Natural killer cell (primary cell): Measurements from ENCODE around the gene AR. TPM values are rescaled to one million over a fixed set of nuclear protein-coding genes. Genes with fewer than 3 reads are reported as not detected.

ENCODE experiments used
- ATAC-seq, 3 donors: fragments of 150-1000 bp in 2 of 3; fragments of 200-7000 bp in 1 of 3; cut with Tn5 transposase; 1 replicate in 1 of 3; 2 replicates in 2 of 3; pipeline ENCODE4 v1.10.0; 2021; ENCODE audit warnings: mild to moderate bottlenecking in 2 of 3, moderate library complexity in 2 of 3
- DNase-seq, 2 donors: peaks; one replicate each; pipeline versions ENCODE4 v3.0.0 to v3.0.0-alpha.2; 2013 to 2021; ENCODE audit warnings: mixed read lengths in 1 of 2
- H3K27ac ChIP-seq: one replicate; pipeline ENCODE4 v1.5.1; 2013; ENCODE audit warnings: mild to moderate bottlenecking, low read length
- H3K27me3 ChIP-seq: one replicate; pipeline ENCODE4 v1.6.1; 2013; ENCODE audit warnings: low read length; ENCODE audit not compliant: control insufficient read depth, insufficient read depth
- H3K36me3 ChIP-seq: one replicate; pipeline ENCODE4 v1.6.1; 2013; ENCODE audit warnings: low read length; ENCODE audit not compliant: control insufficient read depth, insufficient read depth
- H3K4me1 ChIP-seq: one replicate; pipeline ENCODE4 v1.6.1; 2013; ENCODE audit warnings: low read length; ENCODE audit not compliant: control insufficient read depth, insufficient read depth
- H3K4me3 ChIP-seq: one replicate; pipeline ENCODE4 v1.5.1; 2013; ENCODE audit warnings: low read length
- H3K9me3 ChIP-seq: one replicate; pipeline ENCODE4 v1.6.1; 2013; ENCODE audit warnings: low read length; ENCODE audit not compliant: control insufficient read depth, insufficient read depth
- H3K27ac Mint-ChIP-seq, 2 donors: one replicate each; pipeline ENCODE4 v1.8.0; 2022; ENCODE audit warnings: mild to moderate bottlenecking in 2 of 2, mixed read lengths in 2 of 2, moderate library complexity in 1 of 2
- H3K27me3 Mint-ChIP-seq, 2 donors: one replicate each; pipeline ENCODE4 v1.8.0; 2022; ENCODE audit warnings: low read depth in 2 of 2, mixed read lengths in 2 of 2
- H3K36me3 Mint-ChIP-seq: one replicate; pipeline ENCODE4 v1.8.0; 2022; ENCODE audit warnings: mixed read lengths
- H3K4me1 Mint-ChIP-seq, 2 donors: one replicate each; pipeline ENCODE4 v1.8.0; 2022; ENCODE audit warnings: mixed read lengths in 2 of 2
- H3K4me3 Mint-ChIP-seq: one replicate; pipeline ENCODE4 v1.8.0; 2022; ENCODE audit warnings: mild to moderate bottlenecking, moderate library complexity, mixed read lengths
- H3K9me3 Mint-ChIP-seq, 2 donors: one replicate each; pipeline ENCODE4 v1.8.0; 2022; ENCODE audit warnings: mixed read lengths in 2 of 2
- CTCF ChIP-seq: fragments of 200-600 bp; IDR thresholded peaks from one replicate; pipeline ENCODE4 v1.8.0; 2022; ENCODE audit warnings: antibody characterized with exemption
- WGBS: methylation state at CpG from one replicate; pipeline ENCODE4 v1.1.7; 2013; ENCODE audit warnings: missing lambda C conversion rate; ENCODE audit not compliant: insufficient coverage; 5-methylcytosine and 5-hydroxymethylcytosine counted together
- intact Hi-C: fragments of 100-400 bp; cut with micrococcal nuclease; formaldehyde crosslinking; loops from one replicate; pipeline ENCODE4 v1.14.2; 2022
- total RNA-seq, 4 donors: library from RNA; stranded (reverse); fragments of 120-200 nt in 1 of 4; gene quantifications; one replicate each; pipeline versions ENCODE4 v1.2.3 to v1.2.4, GENCODE V29; 2013 to 2022

The AR gene
- total RNA-seq, 3 donors from 2014 or later (not counting 1 experiment from before 2014, with no cell fraction given) = 0.02 TPM; not detected in 2

GRCh38 chrX:67599532-67599931, 55.7 kb downstream of the AR start:
- H3K4me3 Mint-ChIP-seq = no peak overlapping the region
- DNase-seq (no peak), ATAC-seq (no peak)
- no peak overlapping the region for H3K27ac Mint-ChIP-seq
- H3K27me3 Mint-ChIP-seq = no peaks in the 10 kb centered on the region
- Histone ChIP-seq H3K9me3 (no peaks in the 10 kb centered on the region), H3K27ac (no peak overlapping the region), H3K4me1 (no peaks in the 10 kb centered on the region), H3K27me3 (no peaks in the 10 kb centered on the region), H3K4me3 (no peak overlapping the region), H3K36me3 (no peaks in the 10 kb centered on the region)
- no peak for TF ChIP-seq CTCF
- H3K9me3 Mint-ChIP-seq = no peaks in the 10 kb centered on the region
- intact Hi-C loops = no loop called here
- no peaks in the 10 kb centered on the region for H3K4me1 Mint-ChIP-seq
- no peaks in the 10 kb centered on the region for H3K36me3 Mint-ChIP-seq
- WGBS = no CpG with 5 or more reads among the region's 3 CpGs

DNA sequence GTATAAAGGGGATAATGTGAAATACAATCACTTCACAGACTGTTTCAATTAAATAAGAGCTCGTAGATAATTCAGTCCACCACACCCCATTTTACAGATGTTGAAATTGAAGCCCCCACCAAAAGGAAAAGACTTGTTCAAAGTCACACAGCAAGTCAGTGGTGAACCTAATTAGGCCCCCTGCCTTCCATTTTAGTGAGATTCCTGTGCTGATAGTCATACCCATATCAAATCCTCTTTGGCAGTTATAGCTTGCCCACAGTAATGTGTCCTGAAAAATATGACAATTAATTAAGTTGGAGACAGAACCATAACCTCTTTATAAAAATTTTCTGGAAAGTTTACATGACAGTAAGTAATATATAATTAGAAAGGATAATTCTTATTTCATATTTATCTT, 58.0 kb downstream of the AR start:
- Histone ChIP-seq H3K9me3 (no peaks in the 10 kb centered on the region), H3K36me3 (no peaks in the 10 kb centered on the region), H3K4me1 (no peaks in the 10 kb centered on the region), H3K27ac (no peak overlapping the region), H3K4me3 (no peak overlapping the region), H3K27me3 (no peaks in the 10 kb centered on the region)
- no peak for TF ChIP-seq CTCF
- H3K36me3 Mint-ChIP-seq = no peaks in the 10 kb centered on the region
- ATAC-seq (no peak), DNase-seq (no peak)
- no peak overlapping the region for H3K4me3 Mint-ChIP-seq
- H3K9me3 Mint-ChIP-seq = no peaks in the 10 kb centered on the region
- WGBS = 57% methylated on average over 1 of the region's 1 CpG
- no peak overlapping the region for H3K27ac Mint-ChIP-seq
- intact Hi-C loops = no loop called here
- no peaks in the 10 kb centered on the region for H3K4me1 Mint-ChIP-seq
- H3K27me3 Mint-ChIP-seq = peaks cover 0 to 6% of the 10 kb centered on the region in 2 donors

DNA sequence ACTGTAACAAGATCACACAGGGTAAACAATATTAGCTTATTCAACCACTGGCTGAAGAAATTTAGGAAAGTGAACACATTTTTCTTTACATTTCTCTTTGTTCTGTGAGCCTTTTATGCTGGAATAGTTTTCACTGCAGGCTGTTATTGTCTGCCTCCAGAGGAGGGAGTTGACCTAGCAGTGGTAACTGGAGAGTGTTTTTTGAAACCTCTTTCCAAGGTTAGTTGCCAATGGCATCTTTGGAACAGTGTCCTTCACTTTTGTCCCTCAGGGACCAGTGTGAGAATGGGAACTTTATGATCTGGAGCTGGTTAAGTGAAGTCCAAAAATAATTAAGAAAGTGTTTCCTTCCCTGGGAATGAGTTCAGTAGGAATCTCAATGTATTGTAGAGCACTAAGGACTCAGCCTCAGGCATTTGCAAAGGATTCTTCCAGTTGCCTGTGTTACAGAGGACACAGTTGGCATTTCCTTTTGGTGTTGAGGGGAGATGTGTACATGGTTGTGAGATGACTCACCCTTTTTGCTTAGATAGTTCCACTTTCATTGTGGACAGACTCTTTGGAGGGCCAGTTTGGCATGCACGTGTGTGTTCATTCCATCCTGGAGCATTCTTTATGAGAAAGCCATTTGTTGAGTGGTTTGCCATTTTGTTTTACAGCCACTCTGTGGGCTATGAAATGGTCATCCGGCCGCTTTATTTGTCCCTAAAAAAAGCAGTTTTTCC, 61.3 kb downstream of the AR start:
- Histone ChIP-seq H3K4me3 (no peak overlapping the region), H3K27ac (no peak overlapping the region), H3K4me1 (no peaks in the 10 kb centered on the region), H3K36me3 (no peaks in the 10 kb centered on the region), H3K9me3 (no peaks in the 10 kb centered on the region), H3K27me3 (no peaks in the 10 kb centered on the region)
- 82% methylated on average over 3 of the region's 3 CpGs for WGBS
- no peak for TF ChIP-seq CTCF
- ATAC-seq (no peak), DNase-seq (no peak)
- H3K27me3 Mint-ChIP-seq = peaks cover 0 to 6% of the 10 kb centered on the region in 2 donors
- H3K4me1 Mint-ChIP-seq = no peaks in the 10 kb centered on the region
- no peak overlapping the region for H3K27ac Mint-ChIP-seq
- no peak overlapping the region for H3K4me3 Mint-ChIP-seq
- H3K9me3 Mint-ChIP-seq = no peaks in the 10 kb centered on the region
- intact Hi-C loops = no loop called here
- no peaks in the 10 kb centered on the region for H3K36me3 Mint-ChIP-seq

DNA sequence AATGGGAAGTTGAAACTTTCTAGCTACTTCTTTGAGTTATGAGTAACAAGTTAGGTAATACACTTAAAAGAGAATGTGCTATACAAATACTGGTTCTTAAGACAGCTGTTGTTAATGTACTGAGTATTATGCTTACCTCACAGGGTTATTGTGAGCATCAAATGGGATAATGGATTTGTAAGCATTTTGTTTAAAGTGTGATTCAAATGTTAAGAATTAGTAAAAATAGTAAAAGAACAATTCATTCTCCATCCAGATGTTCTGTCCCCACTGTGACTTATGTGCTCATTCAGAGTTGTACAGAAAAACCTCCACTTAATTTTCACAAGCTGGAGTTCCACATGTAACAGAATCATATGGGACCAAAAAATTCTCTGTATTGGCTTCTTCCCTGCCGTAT, 63.6 kb downstream of the AR start:
- DNase-seq = no peak
- H3K27me3 ChIP-seq = no peaks in the 10 kb centered on the region
- no peak overlapping the region for H3K27ac Mint-ChIP-seq
- H3K36me3 ChIP-seq = no peaks in the 10 kb centered on the region
- H3K9me3 ChIP-seq = no peaks in the 10 kb centered on the region
- no peaks in the 10 kb centered on the region for H3K36me3 Mint-ChIP-seq
- no peak for ATAC-seq
- no peaks in the 10 kb centered on the region for H3K4me1 ChIP-seq
- no peak overlapping the region for H3K4me3 ChIP-seq
- intact Hi-C loops = no loop called here
- WGBS = 90% methylated on average over 1 of the region's 1 CpG
- no peak for TF ChIP-seq CTCF
- H3K27ac ChIP-seq = no peak overlapping the region
- no peaks in the 10 kb centered on the region for H3K9me3 Mint-ChIP-seq
- peaks cover 0 to 6% of the 10 kb centered on the region in 2 donors for H3K27me3 Mint-ChIP-seq
- H3K4me1 Mint-ChIP-seq = no peaks in the 10 kb centered on the region
- no peak overlapping the region for H3K4me3 Mint-ChIP-seq
